Kidney (tissue), 14 donors: ENCODE measurements around the gene TMEM208. TPM values are rescaled to one million over a fixed set of nuclear protein-coding genes. Genes with fewer than 3 reads are reported as not detected.

Source experiments
- DNase-seq, 5 donors: peaks; one replicate each; pipeline ENCODE4 v3.0.0-alpha.2; 2013 to 2020
- FAIRE-seq: peaks from 2 replicates; lab custom pipeline; 2012; peaks lifted over from hg19 to GRCh38; lab: Jason Lieb, UNC
- H3K27ac ChIP-seq, 2 donors: one replicate each; pipeline ENCODE4 v1.7.0; 2013; ENCODE audit warnings: low read depth in 2 of 2, low read length in 2 of 2, inconsistent platforms in 1 of 2
- H3K27me3 ChIP-seq: one replicate; pipeline ENCODE4 v1.7.1; 2013; ENCODE audit warnings: low read length, inconsistent platforms; ENCODE audit not compliant: control insufficient read depth, insufficient read depth
- H3K36me3 ChIP-seq, 3 donors: one replicate each; pipeline versions ENCODE4 v1.7.0 to v1.7.1; 2013; ENCODE audit warnings: low read length in 3 of 3, control low read depth in 1 of 3, inconsistent platforms in 1 of 3; ENCODE audit not compliant: insufficient read depth in 3 of 3, control insufficient read depth in 2 of 3
- H3K4me1 ChIP-seq, 3 donors: one replicate each; pipeline versions ENCODE4 v1.7.0 to v1.7.1; 2013; ENCODE audit warnings: low read length in 3 of 3, inconsistent platforms in 1 of 3, low read depth in 1 of 3; ENCODE audit not compliant: control insufficient read depth in 2 of 3, insufficient read depth in 2 of 3
- H3K4me3 ChIP-seq, 3 donors: one replicate each; pipeline versions ENCODE4 v1.7.0 to v1.8.1; 2013; ENCODE audit warnings: low read length in 3 of 3, control low read depth in 1 of 3, inconsistent platforms in 1 of 3
- H3K9ac ChIP-seq, 3 donors: one replicate each; pipeline versions ENCODE4 v1.7.0 to v1.7.1; 2013; ENCODE audit warnings: low read length in 3 of 3, control low read depth in 1 of 3, inconsistent platforms in 1 of 3
- H3K9me3 ChIP-seq, 3 donors: one replicate each; pipeline versions ENCODE4 v1.7.0 to v1.7.1; 2013; ENCODE audit warnings: low read length in 3 of 3, control low read depth in 1 of 3, inconsistent platforms in 1 of 3; ENCODE audit not compliant: control insufficient read depth in 2 of 3, insufficient read depth in 1 of 3
- CTCF ChIP-seq: IDR thresholded peaks from 3 replicates; pipeline ENCODE4 v1.5.1; 2012; ENCODE audit warnings: mild to moderate bottlenecking, moderate library complexity, borderline replicate concordance; ENCODE audit not compliant: insufficient read depth; ENCODE audit errors: extremely low read depth
- intact Hi-C: fragments of 100-400 bp; cut with DNase I; formaldehyde crosslinking; loops from one replicate; pipeline ENCODE4 v1.11.1; 2022
- polyA plus RNA-seq: library from polyadenylated mRNA; stranded (reverse); fragments of 350-450 nt; fragmentation: Illumina TruSeq; extraction: RNeasy Lipid Tissue Mini Kit (QIAGEN cat#74804); gene quantifications from one replicate; pipeline ENCODE4 v1.2.3, GENCODE V29; 2014; ENCODE audit warnings: low read depth, low replicate concordance; ENCODE audit not compliant: insufficient read depth
- total RNA-seq: library from RNA; stranded (reverse); fragmentation: NEBNext Ultra II Directional; extraction: Animal tissue kit (Norgen Biotek cat#: 25700); gene quantifications from one replicate; pipeline ENCODE4 v1.2.1, GENCODE V29; 2021
- donor health status: control.
- donor health status: control.
- donor health status: control.
- donor health status: control.
- donor health status: control.
- donor health status: DM: yes; HTN: yes; CAD: no.
- donor health status: Normal renal cell carcinoma (clear cell type).

Gene TMEM208
- total and polyA plus RNA-seq, 2 donors from 2014 or later, result 47.1 to 145 TPM

- Histone ChIP-seq H3K4me3 (no peak overlapping the region), H3K27me3 (no peaks in the 10 kb centered on the region), H3K4me1 (peaks cover 0 to 27% (median 9%) of the 10 kb centered on the region in 3 donors), H3K9ac (no peak overlapping the region), H3K27ac (peak overlapping the region; percentile 16 to 67), H3K36me3 (peaks cover 0 to 16% (median 9%) of the 10 kb centered on the region in 3 donors), H3K9me3 (no peaks in the 10 kb centered on the region)
- intact Hi-C loops, result no loop called here
- TF ChIP-seq CTCF, result no peak
- peak in 2 of 5 donors; percentile 24 to 49 for DNase-seq
- no peak for FAIRE-seq
Measured at GRCh38 chr16:67242138-67242730, 15.3 kb downstream of the TMEM208 start.

DNA sequence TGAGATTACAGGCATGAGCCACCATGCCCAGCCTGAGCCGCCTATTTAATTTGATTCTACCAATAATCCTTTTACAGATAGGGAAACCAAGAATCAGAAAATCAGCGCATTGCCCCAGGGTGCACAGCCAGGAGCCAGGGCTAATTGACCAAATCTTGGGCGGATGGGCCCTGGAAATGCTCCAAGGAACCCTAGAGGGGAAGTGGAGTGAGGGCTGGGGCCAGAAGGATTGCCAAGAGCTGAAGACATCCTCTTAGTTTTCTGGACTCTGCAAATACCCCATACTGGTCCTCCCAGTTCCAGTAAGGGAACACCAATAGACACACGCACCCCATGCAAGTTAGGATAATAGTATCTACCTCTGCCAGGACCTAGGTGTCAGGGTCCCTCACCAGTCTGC is 16.6 kb downstream of the TMEM208 start:
- Histone ChIP-seq H3K9ac (peak overlapping the region in 1 of 3 donors; percentile 34), H3K4me1 (peaks cover 0 to 29% (median 9%) of the 10 kb centered on the region in 3 donors), H3K9me3 (no peaks in the 10 kb centered on the region), H3K27ac (peak overlapping the region; percentile 83 to 85), H3K36me3 (peaks cover 0 to 4% (median 3%) of the 10 kb centered on the region in 3 donors), H3K27me3 (no peaks in the 10 kb centered on the region), H3K4me3 (no peak overlapping the region)
- DNase-seq (peak in 2 of 5 donors; percentile 26 to 58), FAIRE-seq (no peak)
- intact Hi-C loops, result no loop called here
- no peak for TF ChIP-seq CTCF

DNA sequence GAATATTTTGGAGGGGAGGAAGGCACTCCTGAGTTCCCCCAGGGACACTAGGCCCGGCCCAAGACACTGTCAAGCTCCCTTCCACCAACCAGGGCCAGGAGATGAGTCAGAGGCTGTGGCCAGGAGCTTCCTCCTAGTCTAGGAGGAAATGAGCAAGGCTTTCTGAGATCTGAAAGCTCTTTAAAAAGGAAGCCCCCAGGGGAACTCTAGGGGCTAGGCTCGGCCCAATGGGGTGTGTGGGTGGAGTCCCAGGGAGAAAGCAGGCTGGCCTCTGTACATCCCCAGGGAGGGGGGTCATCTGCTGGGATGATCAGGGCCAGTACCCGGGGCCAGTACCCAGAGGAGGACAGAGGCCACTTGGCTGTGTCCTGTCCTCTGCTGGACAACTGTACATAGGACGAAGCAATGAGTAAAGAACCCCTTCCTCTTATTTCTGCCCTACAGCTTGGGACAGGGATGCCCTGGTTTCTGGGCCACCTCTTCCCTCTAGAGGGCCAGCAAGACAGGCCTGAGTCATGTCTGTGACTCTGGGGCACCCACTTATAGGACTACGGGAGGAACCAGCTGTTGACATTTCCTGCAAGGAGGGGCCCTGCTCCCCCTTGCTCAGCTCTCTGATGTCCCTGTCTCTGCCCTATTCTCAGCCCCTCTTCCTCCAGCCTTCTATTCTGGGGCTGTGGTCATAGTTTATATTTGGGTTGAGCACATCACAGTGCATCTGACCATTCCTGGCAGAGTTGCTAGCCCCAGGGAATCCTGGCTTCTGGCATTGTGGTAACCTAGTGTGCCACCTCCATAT is 17.7 kb downstream of the TMEM208 start:
- Histone ChIP-seq H3K9me3 (no peaks in the 10 kb centered on the region), H3K27ac (peak overlapping the region; percentile 83 to 85), H3K36me3 (no peaks in the 10 kb centered on the region), H3K27me3 (peaks cover 5% of the 10 kb centered on the region), H3K4me1 (peaks cover 0 to 35% (median 9%) of the 10 kb centered on the region in 3 donors), H3K4me3 (no peak overlapping the region), H3K9ac (peak overlapping the region in 1 of 3 donors; percentile 34)
- TF ChIP-seq CTCF, result no peak
- intact Hi-C loops, result no loop called here
- FAIRE-seq (no peak), DNase-seq (peak in 3 of 5 donors; percentile 30 to 95 (median 49))
